Measurements from ENCODE around the gene ZNF366. TPM values are rescaled to one million over a fixed set of nuclear protein-coding genes. Genes with fewer than 3 reads are reported as not detected.

Gene ZNF366
- total RNA-seq, 2 experiments from 2014 or later, result not detected

- H3K9me3 ChIP-seq (ENCODE audit: low read length), result no peaks in the 10 kb centered on the region
- H4K20me1 ChIP-seq (ENCODE audit: insufficient read depth, low read length), result no peaks in the 10 kb centered on the region
- CTCF ChIA-PET (ENCODE audit: unreplicated experiment), result no interaction called here
- POLR2A ChIA-PET, result no interaction called here
- H3K4me3 ChIP-seq (ENCODE audit: low read depth, low read length, poor library complexity, severe bottlenecking), result no peak overlapping the region
- H3K79me2 ChIP-seq (ENCODE audit: insufficient read depth, low read depth, low read length), result no peaks in the 10 kb centered on the region
- no peaks in the 10 kb centered on the region for H3K36me3 ChIP-seq (ENCODE audit: insufficient read depth, low read length)
- DNase-seq (ENCODE audit: low spot score), result no peak
- intact Hi-C loops (cut with micrococcal nuclease; ENCODE audit: unreplicated experiment), result loop anchor here (10.0 kb wide), 1 partner anchor 84 kb away; no protein-coding TSS in a partner anchor
- no peaks in the 10 kb centered on the region for H3K4me1 ChIP-seq (ENCODE audit: insufficient read depth, low read length, poor library complexity, severe bottlenecking)
- no peak overlapping the region for H3K27ac ChIP-seq (ENCODE audit: low read depth, low read length, poor library complexity, severe bottlenecking)
- no TSS peak for BruUV-seq (replicated peaks)
- H3K9me2 ChIP-seq (ENCODE audit: insufficient read depth, low read length), result no peaks in the 10 kb centered on the region
- H2AFZ ChIP-seq (ENCODE audit: low read length), result no peak overlapping the region
- no peak overlapping the region for H3K4me2 ChIP-seq (ENCODE audit: low read length)
- TF ChIP-seq EZH2phosphoT487 (IDR thresholded peaks at IDR 0.05; ENCODE audit: borderline replicate concordance, low read depth, low read length) (no peak), CTCF (conservative IDR thresholded peaks at IDR 0.05; ENCODE audit: low read length) (no peak)
Observed at GRCh38 chr5:72488756-72489155, 18.5 kb downstream of the ZNF366 start.

GRCh38 chr5:72487177-72487576, 20.0 kb downstream of the ZNF366 start:
- no TSS peak for BruUV-seq (replicated peaks)
- no peak overlapping the region for H2AFZ ChIP-seq (ENCODE audit: low read length)
- ChIA-PET POLR2A (no interaction called here), CTCF (ENCODE audit: unreplicated experiment) (no interaction called here)
- no peak for DNase-seq (ENCODE audit: low spot score)
- no peaks in the 10 kb centered on the region for H3K79me2 ChIP-seq (ENCODE audit: insufficient read depth, low read depth, low read length)
- intact Hi-C loops (cut with micrococcal nuclease; ENCODE audit: unreplicated experiment), result loop anchor here (10.0 kb wide), 1 partner anchor 82 kb away; no protein-coding TSS in a partner anchor
- TF ChIP-seq EZH2phosphoT487 (IDR thresholded peaks at IDR 0.05; ENCODE audit: borderline replicate concordance, low read depth, low read length), result no peak
- no peak for TF ChIP-seq CTCF (conservative IDR thresholded peaks at IDR 0.05; ENCODE audit: low read length)
- no peak overlapping the region for H3K4me3 ChIP-seq (ENCODE audit: low read depth, low read length, poor library complexity, severe bottlenecking)
- H3K4me1 ChIP-seq (ENCODE audit: insufficient read depth, low read length, poor library complexity, severe bottlenecking), result no peaks in the 10 kb centered on the region
- no peak overlapping the region for H3K4me2 ChIP-seq (ENCODE audit: low read length)
- H3K36me3 ChIP-seq (ENCODE audit: insufficient read depth, low read length), result no peaks in the 10 kb centered on the region
- no peaks in the 10 kb centered on the region for H4K20me1 ChIP-seq (ENCODE audit: insufficient read depth, low read length)
- H3K9me3 ChIP-seq (ENCODE audit: low read length), result no peaks in the 10 kb centered on the region
- H3K9me2 ChIP-seq (ENCODE audit: insufficient read depth, low read length), result no peaks in the 10 kb centered on the region
- no peak overlapping the region for H3K27ac ChIP-seq (ENCODE audit: low read depth, low read length, poor library complexity, severe bottlenecking)

- Histone ChIP-seq H3K79me2 (ENCODE audit: insufficient read depth, low read depth, low read length) (no peaks in the 10 kb centered on the region), H3K9me2 (ENCODE audit: insufficient read depth, low read length) (no peaks in the 10 kb centered on the region), H2AFZ (ENCODE audit: low read length) (no peak overlapping the region), H3K27ac (ENCODE audit: low read depth, low read length, poor library complexity, severe bottlenecking) (no peak overlapping the region), H3K9me3 (ENCODE audit: low read length) (no peaks in the 10 kb centered on the region), H3K4me3 (ENCODE audit: low read depth, low read length, poor library complexity, severe bottlenecking) (no peak overlapping the region), H4K20me1 (ENCODE audit: insufficient read depth, low read length) (no peaks in the 10 kb centered on the region), H3K4me1 (ENCODE audit: insufficient read depth, low read length, poor library complexity, severe bottlenecking) (no peaks in the 10 kb centered on the region), H3K36me3 (ENCODE audit: insufficient read depth, low read length) (no peaks in the 10 kb centered on the region), H3K4me2 (ENCODE audit: low read length) (no peak overlapping the region)
- DNase-seq (ENCODE audit: low spot score), result no peak
- ChIA-PET CTCF (ENCODE audit: unreplicated experiment) (no interaction called here), POLR2A (no interaction called here)
- intact Hi-C loops (cut with micrococcal nuclease; ENCODE audit: unreplicated experiment), result loop anchor here (10.0 kb wide), 1 partner anchor 82 kb away; no protein-coding TSS in a partner anchor
- no TSS peak for BruUV-seq (replicated peaks)
- TF ChIP-seq EZH2phosphoT487 (IDR thresholded peaks at IDR 0.05; ENCODE audit: borderline replicate concordance, low read depth, low read length), result no peak
- no peak for TF ChIP-seq CTCF (conservative IDR thresholded peaks at IDR 0.05; ENCODE audit: low read length)
Observed at GRCh38 chr5:72486371-72486770, 20.8 kb downstream of the ZNF366 start.
